HG02938 (cell line): ENCODE results near the gene KIAA1755.

Experiments
- ATAC-seq: cut with Tn5 transposase; IDR thresholded peaks from one replicate; pipeline ENCODE4 v1.9.1; 2021; ENCODE audit warnings: mild to moderate bottlenecking, moderate library complexity; ENCODE audit not compliant: unreplicated experiment

The KIAA1755 gene

GRCh38 chr20:38207621-38208020 is 52.9 kb downstream of the KIAA1755 start:
- ATAC-seq, result no peak

- no peak for ATAC-seq
Measured at GRCh38 chr20:38205001-38205400, 55.5 kb downstream of the KIAA1755 start.

- ATAC-seq, result no peak
Measured at GRCh38 chr20:38203981-38204357, 56.6 kb downstream of the KIAA1755 start.

- ATAC-seq, result no peak
Measured at GRCh38 chr20:38203337-38203980, 57.1 kb downstream of the KIAA1755 start.

GRCh38 chr20:38202982-38203293 is 57.6 kb downstream of the KIAA1755 start:
- ATAC-seq, result no peak

- no peak for ATAC-seq
Measured at GRCh38 chr20:38202153-38202981, 58.2 kb downstream of the KIAA1755 start.

GRCh38 chr20:38201356-38201755 is 59.2 kb downstream of the KIAA1755 start:
- ATAC-seq, result no peak

GRCh38 chr20:38200646-38201045 is 59.9 kb downstream of the KIAA1755 start:
- no peak for ATAC-seq

- no peak for ATAC-seq
Measured at GRCh38 chr20:38199501-38200390, 60.8 kb downstream of the KIAA1755 start.

GRCh38 chr20:38198238-38198861 is 62.2 kb downstream of the KIAA1755 start:
- no peak for ATAC-seq

GRCh38 chr20:38197619-38198018 is 62.9 kb downstream of the KIAA1755 start:
- ATAC-seq, result no peak

GRCh38 chr20:38197217-38197616 is 63.3 kb downstream of the KIAA1755 start:
- ATAC-seq, result no peak

GRCh38 chr20:38196592-38196991 is 63.9 kb downstream of the KIAA1755 start:
- ATAC-seq, result no peak

GRCh38 chr20:38196076-38196475 is 64.5 kb downstream of the KIAA1755 start:
- no peak for ATAC-seq

GRCh38 chr20:38195521-38195920 is 65.0 kb downstream of the KIAA1755 start:
- no peak for ATAC-seq

- no peak for ATAC-seq
Measured at GRCh38 chr20:38194971-38195504, 65.5 kb downstream of the KIAA1755 start.

- no peak for ATAC-seq
Measured at GRCh38 chr20:38193586-38194105, 66.9 kb downstream of the KIAA1755 start.

- no peak for ATAC-seq
Measured at GRCh38 chr20:38192323-38192885, 68.1 kb downstream of the KIAA1755 start.

GRCh38 chr20:38191654-38192053 is 68.9 kb downstream of the KIAA1755 start:
- ATAC-seq, result no peak

GRCh38 chr20:38190936-38191371 is 69.6 kb downstream of the KIAA1755 start:
- no peak for ATAC-seq
